IPS DF 4.7 (cell line): ENCODE data around the gene EAPP.
"Not testable (repeated sequence)": the region's sequence is repeated elsewhere in the genome, so short reads cannot be mapped to it uniquely, and the experiment has no call there.

Experiments used
- DNase-seq: peaks from one replicate; pipeline ENCODE4 v3.0.0-alpha.2; 2013; ENCODE audit warnings: low spot score; ENCODE audit errors: extremely low read depth

Gene EAPP

GRCh38 chr14:34538096-34538495 is 1.4 kb downstream of the EAPP start:
- DNase-seq, result not testable (repeated sequence)

GRCh38 chr14:34537677-34538009 is 1.9 kb downstream of the EAPP start:
- DNase-seq, result no peak

GRCh38 chr14:34536951-34537676 is 2.4 kb downstream of the EAPP start:
- DNase-seq, result no peak

- DNase-seq, result no peak
These were observed 11.9 kb downstream of the EAPP start for GRCh38 chr14:34527591-34527990.

GRCh38 chr14:34524216-34524615 is 15.3 kb downstream of the EAPP start:
- DNase-seq, result not testable (repeated sequence)

- no peak for DNase-seq
These were observed 17.0 kb downstream of the EAPP start for GRCh38 chr14:34522496-34522895.

GRCh38 chr14:34521071-34521470 is 18.4 kb downstream of the EAPP start:
- DNase-seq, result not testable (repeated sequence)

- DNase-seq, result not testable (repeated sequence)
These were observed 19.1 kb downstream of the EAPP start for GRCh38 chr14:34520304-34520970.

- no peak for DNase-seq
These were observed 31.6 kb downstream of the EAPP start for GRCh38 chr14:34507884-34508283.

GRCh38 chr14:34507459-34507858 is 32.0 kb downstream of the EAPP start:
- no peak for DNase-seq

GRCh38 chr14:34505124-34505491 is 34.4 kb downstream of the EAPP start:
- DNase-seq, result not testable (repeated sequence)

- not testable (repeated sequence) for DNase-seq
These were observed 35.5 kb downstream of the EAPP start for GRCh38 chr14:34504027-34504426.

GRCh38 chr14:34502545-34503225 is 36.8 kb downstream of the EAPP start:
- no peak for DNase-seq

- no peak for DNase-seq
These were observed 37.5 kb downstream of the EAPP start for GRCh38 chr14:34502001-34502400.

- DNase-seq, result no peak
These were observed 38.4 kb downstream of the EAPP start for GRCh38 chr14:34501004-34501580.

- no peak for DNase-seq
These were observed 40.7 kb downstream of the EAPP start for GRCh38 chr14:34498684-34499412.

GRCh38 chr14:34496679-34497513 is 42.6 kb downstream of the EAPP start:
- DNase-seq, result peak; percentile 72

- DNase-seq, result no peak
These were observed 43.4 kb downstream of the EAPP start for GRCh38 chr14:34496007-34496678.

GRCh38 chr14:34489324-34489723 is 50.2 kb downstream of the EAPP start:
- DNase-seq, result no peak

- DNase-seq, result no peak
These were observed 51.0 kb downstream of the EAPP start for GRCh38 chr14:34488528-34488927.
